HG03575 (cell line): ENCODE data around the gene SMARCA2.

Experiments
- ATAC-seq: cut with Tn5 transposase; IDR thresholded peaks from one replicate; pipeline ENCODE4 v1.9.1; 2021; ENCODE audit not compliant: unreplicated experiment, insufficient number of reproducible peaks, low FRiP score; ENCODE audit errors: extremely low read depth

The SMARCA2 gene

GRCh38 chr9:2180704-2181103 lies 165.6 kb downstream of the SMARCA2 start:
- ATAC-seq, result no peak

- no peak for ATAC-seq
Observed at GRCh38 chr9:2181792-2182191, 166.6 kb downstream of the SMARCA2 start.

- ATAC-seq, result no peak
Observed at GRCh38 chr9:2190939-2191608, 175.9 kb downstream of the SMARCA2 start.

- ATAC-seq, result no peak
Observed at GRCh38 chr9:2191609-2191972, 176.4 kb downstream of the SMARCA2 start.

GRCh38 chr9:2192356-2192979 lies 177.3 kb downstream of the SMARCA2 start:
- no peak for ATAC-seq

GRCh38 chr9:2193552-2193951 lies 178.4 kb downstream of the SMARCA2 start:
- no peak for ATAC-seq

GRCh38 chr9:2195211-2195610 lies 180.1 kb downstream of the SMARCA2 start:
- no peak for ATAC-seq

- ATAC-seq, result no peak
Observed at GRCh38 chr9:2196757-2197156, 181.6 kb downstream of the SMARCA2 start.

GRCh38 chr9:2198956-2199635 lies 183.9 kb downstream of the SMARCA2 start:
- ATAC-seq, result no peak

- no peak for ATAC-seq
Observed at GRCh38 chr9:2199999-2200796, 185.1 kb downstream of the SMARCA2 start.

GRCh38 chr9:2208465-2208864 lies 193.3 kb downstream of the SMARCA2 start:
- ATAC-seq, result no peak

GRCh38 chr9:2208991-2209390 lies 193.8 kb downstream of the SMARCA2 start:
- ATAC-seq, result no peak

GRCh38 chr9:2209400-2209799 lies 194.3 kb downstream of the SMARCA2 start:
- ATAC-seq, result no peak

- ATAC-seq, result no peak
Observed at GRCh38 chr9:2210201-2210600, 195.1 kb downstream of the SMARCA2 start.

- no peak for ATAC-seq
Observed at GRCh38 chr9:2213830-2214468, 198.8 kb downstream of the SMARCA2 start.

GRCh38 chr9:2214707-2215106 lies 199.6 kb downstream of the SMARCA2 start:
- no peak for ATAC-seq

- no peak for ATAC-seq
Observed at GRCh38 chr9:2215921-2216441, 200.8 kb downstream of the SMARCA2 start.

GRCh38 chr9:2216591-2216990 lies 201.4 kb downstream of the SMARCA2 start:
- ATAC-seq, result no peak

- ATAC-seq, result no peak
Observed at GRCh38 chr9:2217540-2217939, 202.4 kb downstream of the SMARCA2 start.
